NCI-H146 (cell line): ENCODE measurements around the gene HAGH.

Experiments
- DNase-seq: peaks from one replicate; lab custom pipeline; 2025; lab: John Stamatoyannopoulos, UW

HAGH gene

DNA sequence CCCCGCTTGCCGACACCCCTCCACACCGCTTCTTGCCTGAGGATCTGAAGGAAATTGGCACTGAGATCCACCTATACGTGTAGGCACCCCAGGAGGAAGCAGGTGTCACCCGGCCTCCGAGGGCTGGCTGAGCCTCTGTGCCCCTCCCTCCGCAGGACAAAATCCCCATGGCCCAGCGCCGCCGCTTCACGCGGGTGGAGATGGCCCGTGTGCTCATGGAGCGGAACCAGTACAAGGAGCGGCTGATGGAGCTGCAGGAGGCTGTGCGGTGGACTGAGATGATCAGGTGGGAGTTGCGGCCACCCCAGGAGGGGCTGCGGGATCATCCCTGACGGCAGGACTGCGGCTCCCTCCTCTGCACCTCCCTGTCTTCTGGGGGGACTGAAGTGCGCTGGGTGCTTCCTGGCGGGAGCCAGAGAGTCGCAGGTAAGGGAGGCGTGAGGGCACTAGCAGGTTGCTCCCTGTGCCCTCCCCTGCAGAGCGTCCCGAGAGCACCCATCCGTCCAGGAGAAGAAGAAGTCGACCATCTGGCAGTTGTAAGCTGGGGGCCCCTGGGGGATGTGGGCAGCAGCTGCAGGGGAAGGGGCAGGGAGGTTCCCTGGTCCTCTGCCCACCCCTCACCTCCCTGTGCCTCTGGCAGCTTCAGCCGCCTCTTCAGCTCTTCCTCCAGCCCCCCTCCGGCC, 64.3 kb downstream of the HAGH start:
- no peak for DNase-seq

DNA sequence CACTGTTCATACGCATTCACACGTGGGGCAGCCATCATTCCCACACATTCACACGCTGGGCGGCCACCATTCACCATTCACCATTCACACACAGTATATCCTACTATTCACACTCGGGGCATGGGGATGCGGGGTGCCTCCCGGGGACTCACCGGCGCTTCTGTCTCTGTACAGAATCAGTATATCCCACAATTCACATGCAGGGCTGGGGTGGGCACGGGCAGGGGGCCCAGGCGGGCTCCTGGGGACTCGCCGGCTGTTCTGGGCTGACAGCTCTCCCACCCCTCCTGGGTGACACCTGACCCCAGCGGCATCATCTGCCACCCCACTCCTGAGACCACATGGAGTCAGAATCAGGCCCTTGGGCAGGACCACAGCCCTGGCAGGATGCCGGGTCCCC, 64.9 kb downstream of the HAGH start:
- DNase-seq: no peak

DNA sequence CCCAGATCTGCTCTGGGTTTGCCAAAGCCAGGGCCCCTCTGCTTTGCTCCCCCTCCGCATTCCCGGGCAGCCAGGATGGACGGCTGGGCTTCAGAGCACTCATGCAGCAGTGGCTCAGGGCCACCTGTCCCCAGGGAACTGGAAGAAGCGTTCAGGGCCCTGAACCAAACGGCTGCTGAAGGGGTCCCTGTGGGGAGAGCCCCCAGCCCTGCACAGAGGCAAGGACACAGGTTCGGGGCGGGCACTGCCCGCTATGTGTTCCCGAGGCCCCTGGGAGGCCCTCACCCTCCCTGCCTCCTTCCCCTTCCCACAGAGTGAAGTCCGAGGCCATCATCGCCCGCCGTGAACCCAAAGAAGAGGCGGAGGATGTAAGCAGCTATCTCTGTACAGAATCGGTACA, 65.7 kb downstream of the HAGH start:
- DNase-seq: no peak

DNA sequence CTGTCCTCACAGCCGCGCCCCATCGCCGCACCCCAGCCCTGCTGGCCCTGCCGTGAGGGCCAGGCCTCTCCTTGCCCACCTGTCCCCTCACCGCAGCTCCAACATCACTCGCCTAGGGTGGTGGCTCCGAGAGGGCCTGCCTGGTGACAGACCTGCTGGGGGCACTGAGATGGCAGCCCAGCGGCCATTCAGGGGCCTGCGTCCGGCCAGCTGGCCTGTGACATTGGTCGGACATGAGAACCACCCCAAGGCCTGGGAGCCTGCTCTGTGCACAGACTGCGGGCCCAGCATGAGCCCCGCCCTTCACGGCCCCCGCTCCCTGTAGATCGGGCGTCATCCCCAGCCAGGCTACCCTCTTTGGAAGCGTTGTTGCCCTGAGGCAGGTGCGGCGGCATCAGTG, 67.1 kb downstream of the HAGH start:
- DNase-seq: no peak

DNA sequence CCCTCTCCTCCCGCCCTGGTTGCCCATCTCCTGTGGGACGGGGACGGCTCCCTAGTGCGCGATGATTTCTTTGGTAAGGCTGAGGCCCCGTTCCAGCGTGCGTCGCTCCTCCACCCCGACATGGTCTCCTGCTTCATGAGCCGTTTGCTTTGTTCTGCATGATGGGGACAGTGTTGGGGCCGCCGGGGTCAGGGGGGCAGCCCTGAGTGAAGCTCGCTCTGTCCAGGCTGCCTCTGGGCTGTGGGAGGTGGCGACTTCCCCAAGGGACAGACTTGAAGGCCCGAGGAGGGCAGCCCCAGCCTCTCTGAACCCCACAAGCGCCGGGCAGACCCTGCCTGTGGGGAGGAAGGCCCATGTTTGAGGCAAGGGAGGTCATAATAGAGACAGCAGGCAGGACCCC, 67.7 kb downstream of the HAGH start:
- DNase-seq: no peak

DNA sequence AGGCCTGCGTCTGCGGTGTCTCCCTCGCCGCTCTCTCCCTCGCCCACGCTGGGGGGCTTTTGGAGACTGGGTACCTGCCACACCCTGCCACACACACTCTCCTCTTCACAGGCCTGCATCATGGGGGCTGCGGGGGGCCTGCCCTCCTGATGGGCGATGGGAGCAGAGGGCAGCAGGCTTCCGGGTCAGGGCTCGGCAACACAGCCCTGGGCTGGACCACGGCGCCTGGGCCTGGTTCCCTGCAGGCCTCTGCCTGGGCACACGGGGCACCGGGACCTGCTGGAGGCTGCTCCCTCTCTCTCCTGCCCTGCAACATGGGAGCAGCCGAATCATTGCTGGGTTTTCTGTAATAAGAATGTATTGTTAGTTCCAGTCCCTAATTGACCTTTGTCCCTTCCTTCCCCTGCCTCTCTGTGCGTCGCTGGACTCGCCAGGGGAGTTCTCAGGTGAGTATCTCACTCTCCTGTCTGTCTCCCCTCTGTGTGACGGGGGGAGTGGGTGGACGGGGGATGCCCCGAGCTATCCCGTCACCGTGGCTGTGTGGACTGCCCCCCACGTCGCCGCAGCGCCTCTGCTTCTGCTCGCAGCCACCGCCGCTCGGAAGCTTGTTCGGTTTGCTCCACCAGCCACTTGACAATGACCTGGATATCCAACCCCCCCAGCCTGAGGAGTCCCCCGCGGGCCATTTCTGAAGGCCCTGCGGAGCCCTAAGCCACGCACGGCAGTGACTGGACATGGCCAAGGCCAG, 68.7 kb downstream of the HAGH start:
- DNase-seq: no peak
